ENCODE results near the gene ADGRG3.
"Not testable (repeated sequence)": the region's sequence is repeated elsewhere in the genome, so short reads cannot be mapped to it uniquely, and the experiment has no call there.

Gene ADGRG3

GRCh38 chr16:57725151-57725550 is 57.0 kb downstream of the ADGRG3 start:
- no peak for TF ChIP-seq CTCF (IDR thresholded peaks at IDR 0.05; ENCODE audit: borderline replicate concordance, insufficient read depth, low read depth, low read length)
- no peak overlapping the region for H3K4me3 ChIP-seq (ENCODE audit: low read depth, low read length)

- TF ChIP-seq CTCF (IDR thresholded peaks at IDR 0.05; ENCODE audit: borderline replicate concordance, insufficient read depth, low read depth, low read length), result no peak
Observed at GRCh38 chr16:57725554-57725953, 57.4 kb downstream of the ADGRG3 start.

GRCh38 chr16:57725976-57726375 is 57.9 kb downstream of the ADGRG3 start:
- TF ChIP-seq CTCF (IDR thresholded peaks at IDR 0.05; ENCODE audit: borderline replicate concordance, insufficient read depth, low read depth, low read length), result no peak
- no peak overlapping the region for H3K4me3 ChIP-seq (ENCODE audit: low read depth, low read length)

More at GRCh38 chr16:57725554-57725953, 57.4 kb downstream of the ADGRG3 start:
- no peak overlapping the region for H3K4me3 ChIP-seq (ENCODE audit: low read depth, low read length)

GRCh38 chr16:57726433-57726947 is 58.4 kb downstream of the ADGRG3 start:
- no peak overlapping the region for H3K4me3 ChIP-seq (ENCODE audit: low read depth, low read length)
- no peak for TF ChIP-seq CTCF (IDR thresholded peaks at IDR 0.05; ENCODE audit: borderline replicate concordance, insufficient read depth, low read depth, low read length)

- TF ChIP-seq CTCF (IDR thresholded peaks at IDR 0.05; ENCODE audit: borderline replicate concordance, insufficient read depth, low read depth, low read length), result no peak
- no peak overlapping the region for H3K4me3 ChIP-seq (ENCODE audit: low read depth, low read length)
Observed at GRCh38 chr16:57727610-57728009, 59.5 kb downstream of the ADGRG3 start.

GRCh38 chr16:57728336-57729181 is 60.5 kb downstream of the ADGRG3 start:
- no peak overlapping the region for H3K4me3 ChIP-seq (ENCODE audit: low read depth, low read length)
- no peak for TF ChIP-seq CTCF (IDR thresholded peaks at IDR 0.05; ENCODE audit: borderline replicate concordance, insufficient read depth, low read depth, low read length)

GRCh38 chr16:57729182-57729484 is 61.0 kb downstream of the ADGRG3 start:
- TF ChIP-seq CTCF (IDR thresholded peaks at IDR 0.05; ENCODE audit: borderline replicate concordance, insufficient read depth, low read depth, low read length), result no peak
- no peak overlapping the region for H3K4me3 ChIP-seq (ENCODE audit: low read depth, low read length)

- H3K4me3 ChIP-seq (ENCODE audit: low read depth, low read length), result not testable (repeated sequence)
Observed at GRCh38 chr16:57729852-57730251, 61.7 kb downstream of the ADGRG3 start.
